Measurements from ENCODE around the gene RIC8B.

DNA sequence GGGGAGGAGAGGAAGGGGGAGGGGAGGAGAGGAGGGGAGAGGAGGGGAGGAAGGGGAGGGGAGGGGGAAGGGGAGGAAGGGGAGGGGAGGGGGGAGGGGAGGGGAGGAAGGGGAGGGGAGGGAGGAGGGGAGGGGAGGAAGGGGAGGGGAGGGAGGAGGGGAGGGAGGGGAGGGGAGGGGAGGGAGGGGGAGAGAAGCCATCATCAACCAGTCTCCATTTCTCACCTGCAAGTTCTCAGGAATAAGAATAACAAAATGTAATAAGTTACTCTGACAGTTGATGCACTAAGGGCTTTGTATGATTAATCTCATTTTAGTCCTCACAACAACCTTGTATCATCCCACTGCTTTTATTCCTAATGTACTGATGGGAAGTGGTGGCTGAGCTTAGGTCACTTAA is 122.1 kb downstream of the RIC8B start:
- no peak for TF ChIP-seq CTCF (IDR thresholded peaks at IDR 0.05; ENCODE audit: low read depth, low read length)
- no peak for TF ChIP-seq EZH2phosphoT487 (IDR thresholded peaks at IDR 0.05; ENCODE audit: low read depth)
